Astrocyte of the cerebellum (primary cell): ENCODE data around the gene RPGRIP1L.
A peak's percentile ranks its signal among the peaks of the same experiment; 100 is the strongest.

ENCODE experiments used
- DNase-seq: peaks from one replicate; pipeline ENCODE4 v3.0.0-alpha.2; 2011; ENCODE audit warnings: low read depth
- H3K4me3 ChIP-seq: 2 replicates; pipeline ENCODE4 v1.5.1; 2011; ENCODE audit warnings: mild to moderate bottlenecking, low read depth, low read length, moderate library complexity
- in situ Hi-C: cut with HindIII; loops from 2 replicates; pipeline ENCODE4 v1.10.0; 2017; ENCODE audit warnings: low sequenced_read_pairs
- TF ChIP-seq, protein P1 (sequence below): IDR thresholded peaks from 2 replicates; pipeline ENCODE4 v1.5.1; 2012; ENCODE audit warnings: low read length, low read depth, moderate library complexity, mild to moderate bottlenecking; ENCODE audit errors: missing control alignments

RPGRIP1L gene

DNA sequence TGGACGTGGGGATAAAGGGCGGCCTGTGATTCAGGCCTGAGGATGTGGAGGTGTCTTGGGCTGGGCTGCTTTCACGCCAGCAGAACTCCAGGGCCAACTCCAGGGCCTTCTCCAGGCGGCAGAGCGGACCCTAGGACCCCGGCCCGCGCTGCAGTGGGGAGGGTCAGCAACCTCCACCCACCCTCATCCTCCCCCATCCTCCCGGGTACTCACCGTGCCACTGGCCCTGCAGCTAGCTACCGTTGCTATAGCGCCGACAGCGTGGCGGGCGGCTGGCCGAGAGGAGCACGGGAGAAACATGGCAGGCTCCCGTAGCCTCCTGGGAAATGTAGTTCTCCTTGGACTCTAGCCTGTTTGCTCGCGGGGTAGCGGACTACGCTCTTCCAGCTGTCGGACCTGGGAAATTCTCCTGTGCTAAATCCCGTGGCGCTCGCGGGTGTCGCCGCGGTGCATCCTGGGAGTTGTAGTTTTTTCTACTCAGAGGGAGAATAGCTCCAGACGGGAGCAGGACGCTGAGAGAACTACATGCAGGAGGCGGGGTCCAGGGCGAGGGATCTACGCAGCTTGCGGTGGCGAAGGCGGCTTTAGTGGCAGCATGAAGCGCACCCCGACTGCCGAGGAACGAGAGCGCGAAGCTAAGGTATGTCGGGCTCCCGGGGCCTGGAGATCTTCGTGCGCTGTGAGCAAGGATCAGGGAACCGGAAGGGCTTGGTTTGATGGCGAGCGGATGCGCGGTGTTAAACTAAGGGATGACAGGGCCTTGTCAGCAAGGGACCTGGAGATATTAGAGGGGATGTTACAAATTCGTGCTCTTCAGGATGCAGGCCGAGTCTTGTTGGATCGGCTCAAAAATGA, at the start of gene RPGRIP1L, which contains the start of gene FTO:
RPGRIP1L (minus strand) TSS at position 270 of the 855 bp plus-strand sequence. CDS start 3,136 bp downstream, outside the sequence.
FTO (plus strand) TSS at position 567 of the 855 bp plus-strand sequence.
- peak; percentile 99 for DNase-seq
- in situ Hi-C loops: no loop called here
- peak within 1 kb of the TSS; percentile 92 for H3K4me3 ChIP-seq
- TF ChIP-seq, protein P1, sequence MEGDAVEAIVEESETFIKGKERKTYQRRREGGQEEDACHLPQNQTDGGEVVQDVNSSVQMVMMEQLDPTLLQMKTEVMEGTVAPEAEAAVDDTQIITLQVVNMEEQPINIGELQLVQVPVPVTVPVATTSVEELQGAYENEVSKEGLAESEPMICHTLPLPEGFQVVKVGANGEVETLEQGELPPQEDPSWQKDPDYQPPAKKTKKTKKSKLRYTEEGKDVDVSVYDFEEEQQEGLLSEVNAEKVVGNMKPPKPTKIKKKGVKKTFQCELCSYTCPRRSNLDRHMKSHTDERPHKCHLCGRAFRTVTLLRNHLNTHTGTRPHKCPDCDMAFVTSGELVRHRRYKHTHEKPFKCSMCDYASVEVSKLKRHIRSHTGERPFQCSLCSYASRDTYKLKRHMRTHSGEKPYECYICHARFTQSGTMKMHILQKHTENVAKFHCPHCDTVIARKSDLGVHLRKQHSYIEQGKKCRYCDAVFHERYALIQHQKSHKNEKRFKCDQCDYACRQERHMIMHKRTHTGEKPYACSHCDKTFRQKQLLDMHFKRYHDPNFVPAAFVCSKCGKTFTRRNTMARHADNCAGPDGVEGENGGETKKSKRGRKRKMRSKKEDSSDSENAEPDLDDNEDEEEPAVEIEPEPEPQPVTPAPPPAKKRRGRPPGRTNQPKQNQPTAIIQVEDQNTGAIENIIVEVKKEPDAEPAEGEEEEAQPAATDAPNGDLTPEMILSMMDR: peak; percentile 5

DNA sequence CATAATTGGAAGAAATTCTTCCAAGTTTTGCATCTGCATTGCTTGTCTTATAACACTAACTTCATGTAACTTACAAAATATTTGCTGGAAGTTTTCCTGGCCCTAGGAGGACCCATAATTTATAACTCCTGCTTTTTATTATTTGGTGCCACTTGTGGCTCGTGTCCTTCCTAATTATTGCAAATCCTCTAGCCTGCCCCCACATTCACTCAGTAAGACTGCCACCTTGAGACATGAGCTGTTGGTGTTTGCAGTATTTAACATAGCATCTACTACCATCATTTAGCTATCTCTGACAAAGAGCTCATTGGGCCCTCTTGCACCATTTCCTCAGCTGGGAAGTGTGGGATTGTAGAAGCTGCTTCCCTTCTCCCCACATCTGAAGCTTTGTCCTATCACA, 49.8 kb upstream of the RPGRIP1L start:
- in situ Hi-C loops: no loop called here

DNA sequence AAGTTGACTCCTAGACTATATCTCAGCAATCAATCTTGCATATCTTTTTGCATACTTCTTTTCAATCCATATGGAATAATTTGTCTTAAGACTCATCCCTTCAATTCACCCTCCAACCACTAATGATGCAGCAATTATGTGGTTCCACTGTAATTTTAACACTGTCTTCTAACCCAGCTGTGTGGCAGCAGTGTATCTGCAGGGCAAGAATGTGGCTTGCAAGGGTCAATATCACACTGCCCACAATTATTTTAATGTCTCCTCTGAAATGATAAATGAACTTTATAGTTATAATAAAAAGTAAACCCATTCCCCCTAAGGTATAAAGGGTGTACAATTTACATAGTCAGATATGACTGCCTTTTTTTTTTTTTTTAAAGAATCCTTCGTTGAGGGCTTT, 48.9 kb upstream of the RPGRIP1L start:
- H3K4me3 ChIP-seq: no peak overlapping the region
- DNase-seq: no peak
- in situ Hi-C loops: no loop called here
- TF ChIP-seq, protein P1: no peak

More for the DNA sequence above, 49.8 kb upstream of the RPGRIP1L start:
- no peak overlapping the region for H3K4me3 ChIP-seq
- TF ChIP-seq, protein P1: no peak
- no peak for DNase-seq

DNA sequence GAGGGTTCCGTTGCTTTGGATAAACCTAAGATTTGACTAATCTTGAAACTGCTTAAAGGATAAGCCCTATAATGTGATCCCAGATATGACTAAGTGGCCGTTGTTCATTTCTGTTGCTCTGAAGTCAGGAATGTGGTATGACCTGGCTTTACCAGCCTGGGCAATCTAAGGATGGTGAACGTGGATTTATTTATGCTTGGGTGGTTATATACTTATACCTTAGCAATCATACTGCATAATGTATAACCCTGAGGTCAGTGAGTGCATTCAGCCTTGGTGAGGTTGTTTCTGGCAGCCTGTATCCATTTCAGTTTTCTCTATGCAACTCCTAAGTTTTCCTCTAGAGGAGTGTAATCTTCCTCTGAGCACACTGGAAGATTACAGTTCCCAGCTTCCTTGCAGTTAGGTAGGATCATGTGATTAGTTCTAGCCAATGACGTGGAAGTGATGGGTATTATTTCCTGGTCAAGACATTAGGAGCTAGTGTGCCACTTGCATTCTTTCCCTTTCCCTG, 42.2 kb upstream of the RPGRIP1L start:
- TF ChIP-seq, protein P1: no peak
- in situ Hi-C loops: no loop called here
- DNase-seq: no peak
- no peak overlapping the region for H3K4me3 ChIP-seq

DNA sequence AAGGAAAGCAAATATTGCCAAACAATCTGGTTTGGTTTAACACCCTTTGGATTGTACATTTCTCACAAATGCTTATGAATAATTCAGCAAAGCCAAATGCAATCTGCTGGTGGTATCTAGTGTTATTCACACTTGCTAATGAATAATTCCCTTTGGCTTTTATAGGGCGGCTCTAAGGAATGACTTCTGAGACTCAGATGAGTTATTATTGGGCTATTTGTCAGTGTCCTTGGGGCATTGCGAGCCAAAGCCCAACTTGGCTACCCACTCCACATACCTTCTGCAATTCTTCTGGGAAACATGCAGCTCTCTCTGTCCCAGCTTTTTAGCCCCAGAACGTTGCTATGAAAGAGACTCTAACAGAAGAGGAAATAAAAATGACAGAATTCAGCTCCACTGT, 41.4 kb upstream of the RPGRIP1L start:
- TF ChIP-seq, protein P1: no peak
- in situ Hi-C loops: no loop called here
- H3K4me3 ChIP-seq: no peak overlapping the region
- peak; percentile 47 for DNase-seq

DNA sequence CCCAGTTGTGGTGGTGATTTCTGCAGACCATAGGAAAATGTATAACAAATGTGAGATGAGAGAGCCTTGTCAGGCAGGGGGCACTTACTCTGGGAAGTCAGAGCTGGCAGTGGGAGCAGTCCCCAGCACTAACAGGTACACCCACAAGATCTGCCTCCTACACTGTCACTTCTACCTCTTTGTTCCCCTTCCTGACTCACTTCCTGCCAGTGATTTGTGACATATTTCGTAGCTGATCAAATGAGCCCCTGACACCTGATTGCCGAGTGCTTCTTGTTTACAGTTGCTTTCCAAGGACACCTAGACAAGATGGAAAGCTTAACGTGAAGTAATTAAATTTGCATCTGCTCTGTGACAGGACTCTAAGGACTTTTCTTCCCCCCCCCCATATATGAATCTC, 40.8 kb upstream of the RPGRIP1L start:
- H3K4me3 ChIP-seq: no peak overlapping the region
- DNase-seq: no peak
- TF ChIP-seq, protein P1: no peak
- in situ Hi-C loops: no loop called here
